Measurements from ENCODE around the gene ITPKB.

Gene ITPKB

DNA sequence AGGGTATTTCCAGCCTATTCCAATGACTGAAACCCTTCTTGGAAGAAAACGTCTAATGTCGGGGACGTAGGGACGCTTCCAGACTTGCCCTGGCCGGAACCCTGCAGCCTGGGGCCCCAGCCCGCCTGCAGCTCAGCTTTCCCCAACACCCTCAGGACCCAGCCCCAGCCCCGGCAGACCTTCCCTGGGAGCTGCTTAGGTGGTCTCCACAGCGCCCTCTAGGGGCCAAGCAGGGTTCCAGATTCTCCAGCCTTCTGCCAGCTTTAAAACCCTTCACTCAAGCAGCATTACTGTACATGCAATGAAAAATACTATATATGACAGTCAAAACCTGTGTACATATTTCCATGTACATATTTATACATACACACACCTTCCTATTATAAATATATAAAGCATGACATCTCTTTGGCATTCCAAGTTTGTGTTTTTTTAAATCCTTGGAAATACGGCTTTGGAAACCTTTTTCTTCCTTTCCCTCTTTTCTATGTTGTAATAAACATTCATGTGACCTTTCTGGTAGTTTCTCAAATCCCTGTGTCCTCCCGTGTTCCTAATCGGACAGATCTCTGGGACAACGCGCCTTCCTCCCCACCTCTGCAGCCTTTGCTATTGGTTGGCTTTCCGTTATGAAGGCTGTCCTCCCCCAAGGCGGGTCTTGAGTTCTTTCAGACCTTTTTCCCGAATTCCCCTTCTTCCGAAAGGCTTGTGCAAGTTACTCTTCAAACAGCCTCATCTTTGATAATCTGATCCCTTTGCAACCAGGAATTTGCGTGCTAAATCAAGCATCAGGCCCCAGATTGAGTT is 130.2 kb downstream of the ITPKB start:
- DNase-seq (ENCODE audit: low read depth) = peak; percentile 28
- no peak overlapping the region for H3K4me3 ChIP-seq (ENCODE audit: low read depth, low read length)
- TF ChIP-seq, protein P1, sequence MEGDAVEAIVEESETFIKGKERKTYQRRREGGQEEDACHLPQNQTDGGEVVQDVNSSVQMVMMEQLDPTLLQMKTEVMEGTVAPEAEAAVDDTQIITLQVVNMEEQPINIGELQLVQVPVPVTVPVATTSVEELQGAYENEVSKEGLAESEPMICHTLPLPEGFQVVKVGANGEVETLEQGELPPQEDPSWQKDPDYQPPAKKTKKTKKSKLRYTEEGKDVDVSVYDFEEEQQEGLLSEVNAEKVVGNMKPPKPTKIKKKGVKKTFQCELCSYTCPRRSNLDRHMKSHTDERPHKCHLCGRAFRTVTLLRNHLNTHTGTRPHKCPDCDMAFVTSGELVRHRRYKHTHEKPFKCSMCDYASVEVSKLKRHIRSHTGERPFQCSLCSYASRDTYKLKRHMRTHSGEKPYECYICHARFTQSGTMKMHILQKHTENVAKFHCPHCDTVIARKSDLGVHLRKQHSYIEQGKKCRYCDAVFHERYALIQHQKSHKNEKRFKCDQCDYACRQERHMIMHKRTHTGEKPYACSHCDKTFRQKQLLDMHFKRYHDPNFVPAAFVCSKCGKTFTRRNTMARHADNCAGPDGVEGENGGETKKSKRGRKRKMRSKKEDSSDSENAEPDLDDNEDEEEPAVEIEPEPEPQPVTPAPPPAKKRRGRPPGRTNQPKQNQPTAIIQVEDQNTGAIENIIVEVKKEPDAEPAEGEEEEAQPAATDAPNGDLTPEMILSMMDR (IDR thresholded peaks at IDR 0.05; ENCODE audit: low read depth, low read length, missing control alignments) = peak; percentile 82
- in situ Hi-C loops (cut with HindIII; ENCODE audit: low sequenced_read_pairs) = no loop called here

DNA sequence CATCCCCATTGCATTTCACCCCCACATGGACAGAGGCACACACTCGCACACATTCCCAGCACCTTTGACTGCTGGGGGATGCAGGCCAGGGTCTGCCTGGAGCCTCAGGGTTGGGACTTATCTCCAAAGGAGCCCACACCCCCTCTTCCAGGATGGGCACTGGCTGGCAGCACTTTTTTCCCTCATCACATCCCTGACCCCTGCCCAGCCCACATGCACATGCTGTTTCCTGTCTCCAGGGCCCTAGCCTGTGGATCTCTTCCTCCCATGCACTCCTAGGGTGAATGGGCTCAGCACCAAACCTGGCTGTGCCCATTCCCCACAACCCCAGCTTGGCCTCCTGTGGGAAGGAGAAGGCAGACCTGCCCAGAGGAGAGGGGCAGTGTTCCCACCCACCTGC is 131.3 kb downstream of the ITPKB start:
- DNase-seq (ENCODE audit: low read depth) = no peak
- in situ Hi-C loops (cut with HindIII; ENCODE audit: low sequenced_read_pairs) = no loop called here
- no peak overlapping the region for H3K4me3 ChIP-seq (ENCODE audit: low read depth, low read length)
- TF ChIP-seq, protein P1 (IDR thresholded peaks at IDR 0.05; ENCODE audit: low read depth, low read length, missing control alignments) = no peak

DNA sequence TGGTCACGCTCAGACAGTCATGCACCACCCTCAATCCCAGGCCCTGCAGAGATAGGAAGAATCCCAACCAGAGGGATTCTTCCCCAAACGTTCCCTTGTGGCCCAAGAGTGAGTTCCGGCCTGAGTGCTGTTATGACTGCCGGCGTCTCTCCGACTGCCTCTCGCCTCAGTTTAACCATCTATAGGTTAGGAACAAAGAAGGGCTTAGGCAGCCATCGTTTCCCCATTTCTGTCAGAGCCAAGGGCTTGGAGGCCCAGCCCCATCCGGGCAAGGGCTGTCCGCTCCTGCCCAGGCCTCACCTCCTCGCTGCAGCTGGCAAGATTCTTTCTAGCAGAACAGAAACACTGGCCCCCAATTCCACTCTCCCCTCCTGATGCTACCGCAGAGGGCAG is 131.8 kb downstream of the ITPKB start:
- DNase-seq (ENCODE audit: low read depth) = no peak
- in situ Hi-C loops (cut with HindIII; ENCODE audit: low sequenced_read_pairs) = no loop called here
- H3K4me3 ChIP-seq (ENCODE audit: low read depth, low read length) = no peak overlapping the region
- TF ChIP-seq, protein P1 (IDR thresholded peaks at IDR 0.05; ENCODE audit: low read depth, low read length, missing control alignments) = no peak

DNA sequence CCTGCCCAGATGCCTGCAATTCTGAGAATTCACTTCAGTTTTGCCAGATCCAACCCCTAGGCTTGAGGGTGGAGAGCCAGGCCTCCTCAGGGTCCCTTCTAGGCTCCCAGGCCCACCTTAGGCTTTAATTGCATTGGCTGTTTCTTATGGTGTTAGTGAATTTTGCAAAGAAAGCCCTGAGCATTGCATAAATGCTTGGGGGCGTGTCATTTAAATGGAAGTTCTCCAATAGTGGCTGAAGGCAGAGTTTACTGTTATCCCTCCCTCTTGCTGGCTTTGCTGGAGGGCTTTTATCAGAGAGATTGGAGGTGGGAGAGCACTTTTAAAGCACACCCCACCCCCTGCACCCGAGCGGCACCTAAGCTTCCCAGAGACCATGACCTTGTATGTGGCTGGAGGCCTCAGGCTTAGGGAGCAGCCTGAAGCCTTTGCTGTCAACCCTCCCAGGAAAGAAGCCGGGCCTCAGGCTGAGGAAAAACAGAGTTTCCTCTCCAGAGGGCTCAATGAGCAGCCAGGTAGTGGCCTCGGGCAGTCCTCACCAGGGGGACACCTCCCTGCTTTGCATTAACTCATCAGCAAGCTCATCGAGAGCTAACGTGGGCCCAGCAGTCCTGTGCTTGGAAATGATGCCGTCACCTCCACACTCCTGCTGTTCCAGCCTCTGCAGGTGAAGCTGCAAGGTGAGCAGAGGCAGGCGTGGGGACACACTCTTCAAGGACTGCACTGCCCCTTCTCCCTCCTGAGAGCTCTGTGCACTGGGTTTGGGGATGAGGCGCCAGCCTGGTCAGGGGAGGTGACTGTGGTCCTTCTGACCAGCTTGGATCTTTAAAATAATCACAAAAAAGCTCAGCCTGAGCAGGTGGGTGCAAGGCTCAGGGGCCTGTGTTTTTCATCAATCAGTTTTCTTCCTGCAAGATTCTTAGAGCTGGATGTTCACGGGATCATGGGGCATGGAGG is 132.5 kb downstream of the ITPKB start:
- TF ChIP-seq, protein P1 (IDR thresholded peaks at IDR 0.05; ENCODE audit: low read depth, low read length, missing control alignments) = no peak
- DNase-seq (ENCODE audit: low read depth) = no peak
- in situ Hi-C loops (cut with HindIII; ENCODE audit: low sequenced_read_pairs) = no loop called here
- H3K4me3 ChIP-seq (ENCODE audit: low read depth, low read length) = no peak overlapping the region

DNA sequence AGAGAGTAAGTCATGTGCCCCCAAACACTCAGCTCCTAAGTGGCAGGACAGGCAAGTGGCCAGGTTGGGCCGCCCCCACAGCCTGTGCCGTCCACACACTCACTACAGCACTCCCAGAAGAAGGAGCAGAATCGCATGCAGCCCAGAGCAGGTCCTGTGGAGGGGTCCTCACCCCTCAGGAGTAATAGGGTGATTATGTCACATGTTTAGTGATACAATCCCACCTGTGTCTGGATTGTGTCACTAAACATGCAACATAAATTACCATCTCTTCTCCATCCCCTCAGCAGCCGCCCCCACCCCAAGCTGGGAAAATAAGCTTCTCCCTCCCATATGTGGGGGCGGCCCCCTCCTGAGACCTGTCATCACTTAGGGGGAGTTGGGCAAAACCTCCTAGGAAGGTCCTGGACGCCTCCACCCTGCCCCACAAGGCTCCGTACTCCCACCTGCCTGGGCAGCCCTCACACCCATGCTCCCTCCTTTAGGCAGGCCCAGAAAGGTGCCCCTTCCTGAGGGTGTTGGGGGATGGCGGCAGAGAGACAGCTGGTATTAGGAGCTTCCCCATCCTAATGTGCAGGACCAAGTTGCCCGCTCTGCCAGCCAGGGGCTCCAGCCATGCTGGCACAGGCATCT is 133.6 kb downstream of the ITPKB start:
- no peak for DNase-seq (ENCODE audit: low read depth)
- no peak overlapping the region for H3K4me3 ChIP-seq (ENCODE audit: low read depth, low read length)
- TF ChIP-seq, protein P1 (IDR thresholded peaks at IDR 0.05; ENCODE audit: low read depth, low read length, missing control alignments) = no peak
- in situ Hi-C loops (cut with HindIII; ENCODE audit: low sequenced_read_pairs) = no loop called here
